ENCODE measurements around the gene C12orf56.
"Not testable (repeated sequence)": the region's sequence is repeated elsewhere in the genome, so short reads cannot be mapped to it uniquely, and the experiment has no call there.

The C12orf56 gene

GRCh38 chr12:64311877-64312276 is 78.7 kb downstream of the C12orf56 start:
- no peak for DNase-seq (ENCODE audit: low spot score)

GRCh38 chr12:64304571-64304970 is 86.0 kb downstream of the C12orf56 start:
- DNase-seq (ENCODE audit: low spot score): no peak

GRCh38 chr12:64299628-64300027 is 90.9 kb downstream of the C12orf56 start:
- DNase-seq (ENCODE audit: low spot score): no peak

- DNase-seq (ENCODE audit: low spot score): no peak
Measured at GRCh38 chr12:64296301-64296700, 94.3 kb downstream of the C12orf56 start.

GRCh38 chr12:64293654-64294364 is 96.7 kb downstream of the C12orf56 start:
- no peak for DNase-seq (ENCODE audit: low spot score)

- not testable (repeated sequence) for DNase-seq (ENCODE audit: low spot score)
Measured at GRCh38 chr12:64293174-64293573, 97.4 kb downstream of the C12orf56 start.

- no peak for DNase-seq (ENCODE audit: low spot score)
Measured at GRCh38 chr12:64286521-64286920, 104.0 kb downstream of the C12orf56 start.

- DNase-seq (ENCODE audit: low spot score): no peak
Measured at GRCh38 chr12:64284256-64284655, 106.3 kb downstream of the C12orf56 start.

GRCh38 chr12:64278421-64278820 is 112.1 kb downstream of the C12orf56 start:
- DNase-seq (ENCODE audit: low spot score): no peak

GRCh38 chr12:64273527-64274403 is 116.8 kb downstream of the C12orf56 start:
- no peak for DNase-seq (ENCODE audit: low spot score)

- no peak for DNase-seq (ENCODE audit: low spot score)
Measured at GRCh38 chr12:64270411-64270810, 120.1 kb downstream of the C12orf56 start.

- DNase-seq (ENCODE audit: low spot score): no peak
Measured at GRCh38 chr12:64269161-64269560, 121.4 kb downstream of the C12orf56 start.

GRCh38 chr12:64268409-64268808 is 122.1 kb downstream of the C12orf56 start:
- DNase-seq (ENCODE audit: low spot score): no peak

GRCh38 chr12:64265839-64266238 is 124.7 kb downstream of the C12orf56 start:
- DNase-seq (ENCODE audit: low spot score): no peak

GRCh38 chr12:64261813-64262212 is 128.7 kb downstream of the C12orf56 start:
- no peak for DNase-seq (ENCODE audit: low spot score)

GRCh38 chr12:64258576-64258975 is 132.0 kb downstream of the C12orf56 start:
- no peak for DNase-seq (ENCODE audit: low spot score)

- DNase-seq (ENCODE audit: low spot score): peak; percentile 58
Measured at GRCh38 chr12:64256166-64256800, 134.3 kb downstream of the C12orf56 start.

- DNase-seq (ENCODE audit: low spot score): no peak
Measured at GRCh38 chr12:64255249-64255648, 135.3 kb downstream of the C12orf56 start.

GRCh38 chr12:64253356-64253755 is 137.2 kb downstream of the C12orf56 start:
- DNase-seq (ENCODE audit: low spot score): no peak

GRCh38 chr12:64252681-64253080 is 137.9 kb downstream of the C12orf56 start:
- DNase-seq (ENCODE audit: low spot score): no peak

GRCh38 chr12:64243809-64244208 is 146.7 kb downstream of the C12orf56 start:
- no peak for DNase-seq (ENCODE audit: low spot score)

- no peak for DNase-seq (ENCODE audit: low spot score)
Measured at GRCh38 chr12:64240781-64241180, 149.8 kb downstream of the C12orf56 start.

GRCh38 chr12:64237382-64237781 is 153.2 kb downstream of the C12orf56 start:
- DNase-seq (ENCODE audit: low spot score): no peak

Measured in activated CD4-positive, alpha-beta T cell treated with anti-CD3 and anti-CD28 coated beads, Interleukin-2, Interleukin-4, amounts not matched to agents 100 ng/mL and 50 ng/mL, durations not matched to agents 16 hours and 8 hours (primary cell).